Activated B cell treated with CpG ODN at 0.5 μM for 24 hours (primary cell): ENCODE results near the gene NFE2L3. TPM values are rescaled to one million over a fixed set of nuclear protein-coding genes. Genes with fewer than 3 reads are reported as not detected.

Experiments
- ATAC-seq: fragments of 200-7000 bp; cut with Tn5 transposase; one replicate; pipeline ENCODE4 v1.10.0; 2021; ENCODE audit warnings: low read depth, mild to moderate bottlenecking, moderate library complexity
- CTCF ChIA-PET: fragments of 350-600 bp; sonication (Branson Sonifier 250); formaldehyde crosslinking; loops from one replicate; lab custom pipeline; 2021; ENCODE audit warnings: antibody characterized with exemption; lab: Charles Lee
- POLR2A ChIA-PET: fragments of 350-600 bp; sonication (Branson Sonifier 250); formaldehyde crosslinking; loops from one replicate; lab custom pipeline; 2021; ENCODE audit warnings: antibody characterized with exemption; lab: Charles Lee
- DNase-seq: peaks from one replicate; pipeline ENCODE4 v3.0.0; 2022
- H3K27ac Mint-ChIP-seq: one replicate; pipeline ENCODE4 v1.8.0; 2020; ENCODE audit warnings: mixed read lengths
- H3K27me3 Mint-ChIP-seq: one replicate; pipeline ENCODE4 v1.8.0; 2021; ENCODE audit warnings: mixed read lengths
- H3K36me3 Mint-ChIP-seq: one replicate; pipeline ENCODE4 v1.8.0; 2021; ENCODE audit warnings: low read depth, mixed read lengths
- H3K4me1 Mint-ChIP-seq: one replicate; pipeline ENCODE4 v1.8.0; 2021; ENCODE audit warnings: mixed read lengths
- H3K4me3 Mint-ChIP-seq: one replicate; pipeline ENCODE4 v1.8.0; 2020; ENCODE audit warnings: mild to moderate bottlenecking, mixed read lengths
- H3K9me3 Mint-ChIP-seq: one replicate; pipeline ENCODE4 v1.8.0; 2020; ENCODE audit warnings: mixed read lengths
- CTCF ChIP-seq: fragments of 200-600 bp; IDR thresholded peaks from one replicate; pipeline ENCODE4 v1.8.0; 2022; ENCODE audit warnings: antibody characterized with exemption, mild to moderate bottlenecking
- intact Hi-C: fragments of 100-400 bp; cut with micrococcal nuclease; formaldehyde crosslinking; loops from one replicate; pipeline ENCODE4 v1.15.1; 2024
- total RNA-seq: library from RNA; stranded (reverse); gene quantifications from 2 replicates; pipeline ENCODE4 v1.2.3, GENCODE V29; 2022

NFE2L3 gene
- total RNA-seq, 1 donor from 2014 or later: 2.7 TPM

DNA sequence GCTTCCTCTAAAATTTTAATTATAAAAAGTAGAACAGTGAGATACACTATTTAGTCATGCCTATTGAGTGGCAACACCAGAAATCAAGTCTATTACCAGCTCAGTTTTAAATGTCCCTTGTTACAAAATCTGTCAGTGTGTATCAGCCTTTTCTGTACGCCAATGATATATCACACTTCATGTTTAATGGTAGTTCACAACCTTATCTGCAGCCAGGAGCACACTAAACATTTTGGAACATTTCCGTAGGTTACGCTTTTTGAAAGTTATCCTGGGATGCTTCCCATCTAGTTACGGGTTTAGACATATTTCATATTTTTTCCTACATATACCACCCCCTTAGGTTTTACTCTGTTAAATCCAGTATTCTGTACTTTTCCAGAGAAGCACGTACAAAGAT, 43.2 kb downstream of the NFE2L3 start:
- CTCF ChIA-PET: interaction anchor here (2.8 to 6.3 kb wide), 2 partner anchors 43 to 106 kb away, joined by 5 to 123 read pairs; partner anchors contain the start of gene NFE2L3
- Mint-ChIP-seq H3K27ac (peak overlapping the region; percentile 84), H3K36me3 (peaks cover 98% of the 10 kb centered on the region), H3K9me3 (no peaks in the 10 kb centered on the region), H3K27me3 (no peaks in the 10 kb centered on the region), H3K4me1 (peaks cover 76% of the 10 kb centered on the region), H3K4me3 (peak overlapping the region; percentile 24)
- no peak for ATAC-seq
- TF ChIP-seq CTCF: no peak
- no peak for DNase-seq
- intact Hi-C loops: loop anchor here (5.0 kb wide), 1 partner anchor 967 kb away; no protein-coding TSS in a partner anchor
- POLR2A ChIA-PET: interaction anchor here (0.6 to 1.7 kb wide), 18 partner anchors 8 to 302 kb away, joined by 3 to 22 read pairs (median 4); partner anchors contain the start of gene NFE2L3

DNA sequence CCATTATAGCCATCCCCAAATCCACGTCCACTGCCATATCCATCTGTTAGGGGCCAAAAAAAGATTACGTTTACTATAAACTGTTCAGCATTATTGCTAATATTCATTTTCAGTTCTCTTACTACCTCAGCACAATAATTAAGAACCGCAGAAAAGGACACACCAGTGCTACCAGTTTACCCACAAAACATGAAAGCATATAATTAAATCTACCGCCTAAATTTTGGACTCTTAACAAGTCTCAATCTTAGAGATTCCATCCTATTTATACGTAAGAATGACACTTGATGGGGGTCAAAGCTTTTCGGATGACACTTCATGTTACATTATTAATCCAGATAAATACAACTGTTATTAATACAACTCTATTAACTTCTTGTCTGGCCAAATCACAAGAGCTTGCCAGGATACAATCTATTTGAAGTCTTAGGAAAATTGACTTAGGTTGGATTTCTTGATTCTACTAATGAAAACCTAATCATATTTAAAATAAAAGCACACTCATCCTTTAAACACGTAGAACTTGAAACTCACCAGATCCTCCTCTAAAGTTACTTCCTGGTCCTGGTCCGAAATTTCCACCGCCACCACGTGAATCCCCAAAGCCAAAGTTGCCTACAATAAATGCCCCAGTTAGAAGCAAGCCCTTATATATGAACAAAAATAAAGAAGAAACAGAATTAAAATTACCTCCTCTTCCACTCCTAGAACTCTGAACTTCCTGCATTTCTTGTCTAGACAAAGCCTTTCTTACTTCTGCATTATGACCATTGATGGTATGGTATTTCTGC, 44.1 kb downstream of the NFE2L3 start:
- Mint-ChIP-seq H3K27ac (peak overlapping the region; percentile 84), H3K27me3 (no peaks in the 10 kb centered on the region), H3K9me3 (no peaks in the 10 kb centered on the region), H3K4me3 (peak overlapping the region; percentile 99), H3K4me1 (peaks cover 67% of the 10 kb centered on the region), H3K36me3 (peaks cover 98% of the 10 kb centered on the region)
- no peak for ATAC-seq
- ChIA-PET CTCF (interaction anchor here (2.8 to 6.3 kb wide), 5 partner anchors 44 to 302 kb away, joined by 5 to 123 read pairs (median 29); partner anchors contain the start of gene NFE2L3), POLR2A (interaction anchor here (1.5 to 6.3 kb wide), 5 partner anchors 8 to 104 kb away, joined by 6 to 110 read pairs (median 22); partner anchors contain the start of gene SNX10)
- TF ChIP-seq CTCF: no peak
- intact Hi-C loops: loop anchor here (5.0 kb wide), 1 partner anchor 966 kb away; no protein-coding TSS in a partner anchor
- DNase-seq: no peak

GRCh38 chr7:26197153-26198115, 45.4 kb downstream of the NFE2L3 start:
- H3K27me3 Mint-ChIP-seq: no peaks in the 10 kb centered on the region
- no peak for DNase-seq

More at GRCh38 chr7:26197153-26198115, 45.4 kb downstream of the NFE2L3 start:
- H3K4me1 Mint-ChIP-seq: peaks cover 55% of the 10 kb centered on the region
- no peak for TF ChIP-seq CTCF
- CTCF ChIA-PET: interaction anchor here (0.7 to 6.3 kb wide), 17 partner anchors 11 to 304 kb away, joined by 3 to 123 read pairs (median 3); partner anchors contain the start of gene NFE2L3
- POLR2A ChIA-PET: interaction anchor here (0.8 to 6.5 kb wide), 16 partner anchors 9 to 303 kb away, joined by 3 to 110 read pairs (median 6); partner anchors contain the start of genes NFE2L3 and SNX10
- H3K4me3 Mint-ChIP-seq: peak overlapping the region; percentile 99
- intact Hi-C loops: loop anchor here (1.0 to 5.0 kb wide), 6 partner anchors 9 to 965 kb away; no protein-coding TSS in a partner anchor
- no peak for ATAC-seq
- H3K27ac Mint-ChIP-seq: peak overlapping the region; percentile 100
- peaks cover 86% of the 10 kb centered on the region for H3K36me3 Mint-ChIP-seq
- H3K9me3 Mint-ChIP-seq: no peaks in the 10 kb centered on the region
